ENCODE results near the gene GPRC5B. TPM values are rescaled to one million over a fixed set of nuclear protein-coding genes. Genes with fewer than 3 reads are reported as not detected.

Gene GPRC5B
- total RNA-seq, 4 donors from 2014 or later, result 3.5 to 22.9 (median 6.6) TPM

DNA sequence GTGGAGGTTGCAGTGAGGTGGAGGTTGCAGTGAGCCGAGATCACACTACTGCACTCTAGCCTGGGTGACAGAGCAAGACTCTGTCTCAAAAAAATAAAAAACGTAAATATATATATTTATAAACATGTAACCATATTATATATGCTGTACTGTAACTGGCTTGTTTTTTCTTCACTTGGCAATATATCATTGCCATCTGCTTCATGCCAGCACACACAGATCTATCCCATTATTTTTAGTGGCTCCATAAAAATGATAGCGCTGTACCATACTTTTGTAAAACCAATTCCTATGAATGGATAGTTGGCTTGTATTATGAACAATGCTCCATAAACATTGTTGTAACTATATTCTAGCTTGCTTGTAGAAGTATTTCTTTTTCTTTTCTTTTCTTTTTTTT lies 49.5 kb downstream of the GPRC5B start:
- Histone ChIP-seq H3K4me1 (no peaks in the 10 kb centered on the region), H3K27me3 (no peaks in the 10 kb centered on the region), H3K9me3 (no peaks in the 10 kb centered on the region), H3K27ac (no peak overlapping the region), H3K4me3 (no peak overlapping the region), H3K36me3 (no peaks in the 10 kb centered on the region)
- TF ChIP-seq CTCF (IDR thresholded peaks at IDR 0.05) (no peak), POLR2A (IDR thresholded peaks at IDR 0.05) (no peak)
- no peak for DNase-seq

- Histone ChIP-seq H3K27me3 (no peaks in the 10 kb centered on the region), H3K9me3 (no peaks in the 10 kb centered on the region), H3K4me3 (no peak overlapping the region), H3K27ac (no peak overlapping the region), H3K4me1 (no peaks in the 10 kb centered on the region), H3K36me3 (no peaks in the 10 kb centered on the region)
- TF ChIP-seq POLR2A (IDR thresholded peaks at IDR 0.05) (no peak), CTCF (IDR thresholded peaks at IDR 0.05) (no peak)
- no peak for DNase-seq
Measured at GRCh38 chr16:19833581-19833980, 51.1 kb downstream of the GPRC5B start.

DNA sequence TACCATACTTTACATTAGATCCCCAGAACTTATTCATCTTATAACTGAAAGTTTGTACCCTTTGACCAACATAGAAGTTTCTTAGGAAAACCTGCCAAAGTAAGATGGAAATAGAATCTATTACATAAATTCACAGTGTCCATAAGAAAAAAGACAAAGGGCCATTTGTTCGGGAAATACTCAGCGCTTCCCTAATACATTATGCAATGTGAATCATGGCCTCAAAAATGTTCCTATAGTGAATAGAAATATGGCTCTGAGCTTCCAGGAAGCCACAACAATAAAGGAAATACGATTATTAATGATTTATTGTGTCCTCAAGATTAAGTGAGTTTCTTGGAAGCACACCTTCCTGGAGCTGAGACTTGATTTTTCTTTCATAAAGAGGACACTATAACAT lies 51.5 kb downstream of the GPRC5B start:
- no peaks in the 10 kb centered on the region for H3K36me3 ChIP-seq

GRCh38 chr16:19831678-19832077 lies 53.0 kb downstream of the GPRC5B start:
- no peak overlapping the region for H3K27ac ChIP-seq
- no peak for TF ChIP-seq POLR2A (IDR thresholded peaks at IDR 0.05)
- TF ChIP-seq CTCF (IDR thresholded peaks at IDR 0.05), result no peak

More for the DNA sequence above, 51.5 kb downstream of the GPRC5B start:
- Histone ChIP-seq H3K9me3 (no peaks in the 10 kb centered on the region), H3K4me3 (no peak overlapping the region), H3K27me3 (no peaks in the 10 kb centered on the region), H3K27ac (no peak overlapping the region), H3K4me1 (no peaks in the 10 kb centered on the region)
- TF ChIP-seq CTCF (IDR thresholded peaks at IDR 0.05) (no peak), POLR2A (IDR thresholded peaks at IDR 0.05) (no peak)
- no peak for DNase-seq

DNA sequence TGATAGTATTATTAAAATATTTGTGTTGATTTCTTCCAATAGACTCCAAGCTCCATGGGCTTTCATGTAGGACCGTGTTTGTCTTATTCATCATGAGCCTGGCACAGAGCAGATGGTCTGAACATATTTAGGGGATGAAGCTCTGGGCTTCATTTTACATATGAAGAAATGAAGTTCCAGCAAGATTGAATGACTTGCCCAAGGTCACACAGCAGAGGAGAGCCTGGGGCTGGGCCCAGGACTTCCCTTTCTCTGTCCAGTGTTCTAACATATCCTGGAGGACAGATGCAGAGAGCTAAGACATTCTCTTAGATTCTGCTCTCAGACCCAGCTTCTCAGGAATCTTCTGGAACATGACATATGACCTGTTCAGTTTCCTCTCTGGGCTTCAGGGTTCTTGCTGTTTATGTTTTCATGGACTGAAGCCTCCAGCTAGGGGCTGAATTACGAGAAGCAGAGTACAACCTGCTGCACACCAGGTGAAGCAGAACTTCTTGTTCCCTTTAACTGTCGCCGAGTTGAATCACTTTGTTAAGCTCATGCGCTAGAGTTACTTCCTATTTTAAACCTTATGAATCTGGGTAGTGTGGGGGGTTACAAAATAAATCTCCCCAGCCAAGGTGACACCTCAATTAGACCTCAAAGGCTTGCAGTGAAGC lies 53.6 kb downstream of the GPRC5B start:
- TF ChIP-seq CTCF (IDR thresholded peaks at IDR 0.05), result no peak
- no peak for TF ChIP-seq POLR2A (IDR thresholded peaks at IDR 0.05)
- no peaks in the 10 kb centered on the region for H3K4me1 ChIP-seq
- H3K27ac ChIP-seq, result no peak overlapping the region
- no peak overlapping the region for H3K4me3 ChIP-seq
- H3K27me3 ChIP-seq, result no peaks in the 10 kb centered on the region
- H3K9me3 ChIP-seq, result no peaks in the 10 kb centered on the region
- DNase-seq, result no peak
- no peaks in the 10 kb centered on the region for H3K36me3 ChIP-seq

More at GRCh38 chr16:19831678-19832077, 53.0 kb downstream of the GPRC5B start:
- no peak for DNase-seq
- H3K4me3 ChIP-seq, result no peak overlapping the region
- H3K27me3 ChIP-seq, result no peaks in the 10 kb centered on the region
- no peaks in the 10 kb centered on the region for H3K36me3 ChIP-seq
- no peaks in the 10 kb centered on the region for H3K9me3 ChIP-seq
- no peaks in the 10 kb centered on the region for H3K4me1 ChIP-seq
